NCI-H226 (cell line): ENCODE measurements around the gene ROR2.

Source experiments
- DNase-seq: peaks from one replicate; pipeline ENCODE4 v3.0.0-alpha.2; 2015

Gene ROR2

GRCh38 chr9:91766315-91767069 lies 183.5 kb downstream of the ROR2 start:
- DNase-seq, result no peak

- no peak for DNase-seq
These were observed 184.7 kb downstream of the ROR2 start for GRCh38 chr9:91765296-91765695.

DNA sequence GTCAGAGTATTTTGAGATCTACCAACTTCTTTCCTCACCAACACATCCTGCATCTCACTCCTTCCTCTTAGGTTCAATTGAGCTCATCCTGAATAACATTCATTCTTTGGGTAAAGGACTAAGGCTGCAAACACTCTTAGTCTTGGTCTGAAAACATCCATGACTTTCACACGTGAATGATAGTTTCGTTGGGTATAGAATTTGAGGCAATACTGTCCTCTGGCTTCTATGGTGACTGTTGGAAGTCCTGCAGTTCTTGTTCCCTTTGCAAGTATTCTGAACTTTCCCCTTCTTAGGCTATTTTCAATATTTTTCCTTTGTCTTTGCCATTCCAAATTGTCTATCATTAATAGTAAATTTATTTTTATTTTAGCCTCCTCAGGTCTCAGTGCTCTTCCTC lies 185.4 kb downstream of the ROR2 start:
- no peak for DNase-seq

- DNase-seq, result no peak
These were observed 188.7 kb downstream of the ROR2 start for GRCh38 chr9:91761362-91761761.

DNA sequence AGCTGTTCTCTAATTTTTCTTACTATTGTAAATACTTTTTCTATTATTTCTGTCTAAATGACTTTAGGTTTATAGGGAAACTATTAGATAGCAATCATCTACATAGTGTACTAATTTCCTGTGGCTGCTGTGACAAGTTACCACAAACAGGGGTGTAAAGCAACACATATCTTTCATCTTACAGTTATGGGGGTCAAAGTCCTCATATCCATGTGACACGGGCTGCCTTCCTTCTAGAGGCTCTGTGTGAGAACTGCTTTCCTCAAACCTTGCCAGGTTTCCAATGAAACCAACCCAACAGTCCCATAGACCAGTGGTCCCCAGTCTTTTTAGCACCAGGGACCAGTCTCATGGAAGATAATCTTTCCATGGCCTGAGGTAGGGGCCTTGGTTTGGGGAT lies 189.1 kb downstream of the ROR2 start:
- no peak for DNase-seq

DNA sequence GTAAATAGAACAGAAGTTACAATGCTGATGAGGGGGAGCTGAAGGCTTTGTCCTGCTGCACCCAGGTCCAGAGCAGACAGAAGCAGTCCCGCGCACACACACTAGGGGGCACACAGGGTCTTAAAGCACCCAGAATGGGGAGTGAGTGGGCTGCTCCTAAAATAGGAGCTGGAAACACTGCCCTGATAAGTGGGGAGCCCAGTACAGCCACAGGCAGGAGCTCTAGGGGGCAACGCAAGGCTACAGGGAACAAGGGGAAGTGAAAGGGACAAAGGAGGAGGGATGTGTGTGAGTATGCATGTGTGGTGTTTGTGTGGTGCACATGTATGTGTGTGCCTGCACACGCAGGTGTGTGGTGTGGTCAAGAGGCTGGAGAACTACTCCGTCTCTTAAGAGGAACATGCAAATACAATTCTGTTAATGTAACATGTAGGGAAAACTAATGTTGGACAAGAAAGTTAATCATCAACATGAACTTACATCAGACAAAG lies 191.5 kb downstream of the ROR2 start:
- peak; percentile 44 for DNase-seq

GRCh38 chr9:91757782-91758181 lies 192.2 kb downstream of the ROR2 start:
- no peak for DNase-seq

GRCh38 chr9:91756510-91756780 lies 193.6 kb downstream of the ROR2 start:
- no peak for DNase-seq

GRCh38 chr9:91755761-91756509 lies 194.1 kb downstream of the ROR2 start:
- no peak for DNase-seq

DNA sequence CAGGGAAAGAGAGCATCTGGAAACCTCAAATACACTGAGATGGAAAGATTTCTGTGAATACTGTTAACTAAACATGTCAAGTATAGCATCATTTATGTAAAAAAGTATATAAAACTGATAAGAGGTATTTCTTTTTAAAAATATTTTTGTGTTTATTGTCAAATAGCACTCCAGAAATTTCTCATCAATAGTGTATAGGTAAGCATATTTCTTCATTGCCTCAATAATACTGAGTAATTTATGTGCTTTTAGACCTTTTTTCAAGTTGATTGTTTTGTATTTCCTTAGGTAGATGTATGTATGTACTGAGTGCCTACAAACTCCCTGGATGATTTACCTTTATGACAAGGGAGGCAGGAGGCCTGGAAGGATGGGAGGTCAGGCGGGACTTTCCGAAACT lies 196.3 kb downstream of the ROR2 start:
- DNase-seq, result no peak

DNA sequence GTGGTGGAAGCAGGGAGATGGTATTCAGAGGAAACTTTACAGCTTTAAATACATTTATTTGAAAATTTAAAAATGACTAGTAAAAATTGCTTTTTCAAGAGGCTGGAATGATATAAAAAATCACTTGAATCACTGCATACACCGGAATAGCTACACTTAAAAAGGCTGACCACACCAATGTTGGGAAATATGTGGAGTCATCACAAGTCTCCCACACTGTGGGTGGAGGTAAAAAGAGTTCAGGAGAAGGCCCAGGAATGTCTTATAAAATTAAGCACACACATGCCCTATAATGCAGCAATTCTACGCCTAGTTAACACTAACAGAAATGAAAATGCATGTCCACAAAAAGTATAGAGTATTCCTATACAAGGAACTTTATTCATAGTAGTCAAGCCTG lies 198.1 kb downstream of the ROR2 start:
- peak; percentile 65 for DNase-seq

DNA sequence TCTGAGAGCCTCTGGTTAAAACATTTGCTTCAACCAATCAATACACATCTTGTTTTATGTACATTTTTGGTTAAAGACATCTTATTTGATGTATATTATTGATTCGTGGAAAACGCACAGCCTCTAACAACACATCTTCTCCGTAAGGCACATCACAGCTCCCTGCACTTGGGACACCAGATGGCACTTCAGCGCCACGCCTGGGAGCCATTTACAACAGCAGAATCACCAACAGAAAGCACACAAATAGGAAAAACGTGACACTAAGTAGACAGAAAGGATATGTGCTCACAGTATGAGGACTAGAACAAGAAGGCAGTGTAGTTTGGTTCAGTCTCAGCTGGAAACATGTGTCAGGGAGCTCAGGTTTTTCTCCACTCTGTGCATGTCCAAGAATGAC lies 199.7 kb downstream of the ROR2 start:
- DNase-seq, result no peak

GRCh38 chr9:91746904-91747303 lies 203.1 kb downstream of the ROR2 start:
- DNase-seq, result peak; percentile 71

DNA sequence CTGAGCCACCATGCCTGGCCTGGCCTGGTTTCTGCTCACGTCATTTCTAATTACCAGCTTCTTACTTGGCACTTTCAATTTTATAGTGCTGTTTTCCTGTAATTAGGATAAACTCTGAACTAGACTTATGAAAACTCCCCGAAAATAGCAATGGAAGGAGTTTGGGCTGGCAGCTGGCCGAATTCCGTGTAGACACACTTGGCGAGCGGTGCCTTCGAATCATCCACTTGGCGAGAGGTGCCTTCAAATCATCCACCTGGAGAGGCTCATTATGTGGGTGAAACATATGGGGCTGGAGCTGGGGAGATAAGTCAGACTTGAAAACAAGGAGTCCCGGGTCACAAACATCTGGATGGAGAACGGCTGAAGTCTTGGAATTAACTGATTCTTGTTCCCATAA lies 203.7 kb downstream of the ROR2 start:
- DNase-seq, result no peak

DNA sequence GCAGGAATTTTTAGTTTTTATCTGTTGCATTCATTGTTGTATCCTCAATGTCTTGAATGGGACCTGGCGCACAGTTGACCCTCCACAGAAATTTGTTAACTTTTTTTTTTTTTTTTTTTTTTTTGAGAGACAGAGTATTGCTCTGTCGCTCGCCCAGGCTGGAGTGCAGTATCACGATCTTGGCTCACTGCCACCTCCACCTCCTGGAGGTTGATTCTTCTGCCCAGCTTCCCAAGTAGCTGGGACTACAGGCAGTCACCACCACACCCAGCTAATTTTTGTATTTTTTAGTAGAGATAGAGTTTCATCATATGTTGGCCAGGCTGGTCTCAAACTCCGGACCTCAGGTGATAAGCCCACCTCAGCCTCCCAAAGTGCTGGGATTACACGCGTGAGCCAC lies 205.9 kb downstream of the ROR2 start:
- no peak for DNase-seq

GRCh38 chr9:91741522-91741921 lies 208.5 kb downstream of the ROR2 start:
- peak; percentile 72 for DNase-seq

DNA sequence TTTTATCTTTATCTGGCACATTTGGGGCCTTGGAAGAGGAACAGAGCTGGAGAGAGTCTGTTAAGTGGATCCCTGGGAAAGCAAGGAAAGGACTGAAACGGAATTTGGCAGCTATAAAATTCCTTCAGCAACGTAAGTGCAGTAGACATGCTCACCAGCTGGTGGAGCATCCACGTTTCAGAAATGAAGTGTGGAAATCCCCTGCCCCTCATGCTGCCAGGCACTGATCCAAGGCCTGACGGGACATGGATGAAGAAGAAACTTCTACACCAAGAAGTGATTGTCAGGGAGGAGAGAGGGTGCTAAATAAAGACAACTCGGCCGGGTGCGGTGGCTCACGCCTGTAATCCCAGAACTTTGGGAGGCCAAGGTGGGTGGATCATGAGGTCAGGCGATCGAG lies 209.3 kb downstream of the ROR2 start:
- peak; percentile 31 for DNase-seq

GRCh38 chr9:91736898-91737601 lies 213.0 kb downstream of the ROR2 start:
- DNase-seq, result no peak

DNA sequence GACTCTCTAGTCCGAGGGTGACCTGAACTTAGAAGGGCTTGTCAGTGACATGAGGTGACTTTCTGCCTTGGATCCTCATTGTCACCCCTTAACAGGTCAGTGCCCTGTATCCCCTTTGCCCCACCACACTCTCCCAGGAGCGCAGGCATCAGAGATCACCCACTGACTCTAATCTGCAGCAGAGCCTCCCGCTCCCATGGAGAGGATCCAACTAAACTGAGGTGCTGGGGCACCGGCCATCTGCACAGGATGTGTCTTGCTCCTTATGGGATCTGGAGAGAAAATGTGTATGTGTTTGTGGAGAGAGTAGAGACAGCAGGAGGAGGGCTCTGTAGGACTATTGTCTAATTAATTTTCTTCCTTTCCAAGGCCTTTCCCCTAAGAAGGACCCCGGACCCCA lies 213.7 kb downstream of the ROR2 start:
- DNase-seq, result no peak

DNA sequence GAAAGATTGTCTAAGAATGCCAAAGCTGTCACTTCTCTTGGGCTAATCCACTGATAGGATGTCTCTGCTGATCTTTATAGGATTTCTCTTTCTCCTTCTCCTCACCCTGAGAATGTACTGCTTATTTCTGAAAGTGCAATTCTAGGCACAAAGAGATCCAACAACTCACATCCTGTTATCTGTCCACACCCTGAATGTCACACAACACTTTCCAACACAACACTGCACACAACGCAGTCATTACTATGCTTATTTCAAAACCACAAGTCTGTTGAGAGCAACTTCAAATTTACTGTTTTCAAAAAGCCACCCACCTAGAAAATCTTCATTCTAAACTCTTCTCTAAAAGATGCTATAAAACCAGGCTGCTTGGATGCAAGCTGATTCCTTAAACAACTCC lies 215.0 kb downstream of the ROR2 start:
- DNase-seq, result no peak

- DNase-seq, result peak; percentile 12
These were observed 215.6 kb downstream of the ROR2 start for GRCh38 chr9:91734371-91734981.

DNA sequence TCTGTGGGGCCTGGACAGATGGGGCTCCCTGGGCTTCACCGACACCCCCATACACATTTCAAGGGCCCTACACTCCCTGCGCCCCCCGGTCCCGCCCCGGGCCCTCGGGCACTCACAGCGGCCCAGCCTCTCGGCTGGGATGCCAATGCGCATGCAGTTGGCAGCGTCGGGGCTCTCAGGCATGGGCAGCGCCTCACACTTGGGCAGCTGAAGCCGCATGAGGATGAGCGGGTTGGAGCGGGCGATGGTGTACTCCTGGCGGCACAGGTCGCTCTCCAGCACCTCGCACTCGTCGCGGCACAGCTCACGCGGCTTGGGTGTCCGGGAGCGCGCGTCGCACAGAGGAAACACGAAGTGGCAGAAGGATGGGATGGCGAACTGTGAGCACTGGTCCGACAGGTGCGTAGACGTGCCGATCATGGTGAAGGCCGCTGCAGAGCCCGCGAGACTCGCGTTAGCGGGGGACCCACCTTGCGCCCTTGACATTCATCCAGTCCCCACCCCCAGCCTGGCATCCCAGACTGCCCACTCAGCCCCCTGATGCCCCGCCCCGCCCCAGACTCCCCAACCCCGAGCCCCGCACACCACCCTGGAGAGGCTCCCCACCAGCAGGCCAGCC lies 216.9 kb downstream of the ROR2 start:
- no peak for DNase-seq
